ENCODE measurements around the gene SPTBN5. TPM values are rescaled to one million over a fixed set of nuclear protein-coding genes. Genes with fewer than 3 reads are reported as not detected.

Gene SPTBN5
- total RNA-seq, 2 experiments from 2014 or later = 0.17 to 0.32 TPM

- no peak for DNase-seq
- Mint-ChIP-seq H3K4me3 (no peak overlapping the region), H3K9me3 (no peaks in the 10 kb centered on the region), H3K36me3 (ENCODE audit: low read depth) (no peaks in the 10 kb centered on the region), H3K4me1 (ENCODE audit: low read depth) (peaks cover 9% of the 10 kb centered on the region), H3K27ac (no peak overlapping the region), H3K27me3 (ENCODE audit: low read depth) (no peaks in the 10 kb centered on the region)
- intact Hi-C loops (cut with micrococcal nuclease) = loop anchor here (2.0 kb wide), 2 partner anchors 149 to 343 kb away; partner anchors contain the start of gene MGA
- CTCF ChIA-PET = interaction anchor here (0.6 to 6.5 kb wide), 11 partner anchors 8 to 308 kb away, joined by 3 to 177 read pairs (median 18); partner anchors contain the start of genes MAPKBP1 and PLA2G4B
These were observed 84.2 kb downstream of the SPTBN5 start for GRCh38 chr15:41809526-41810220.

- Mint-ChIP-seq H3K9me3 (no peaks in the 10 kb centered on the region), H3K4me3 (no peak overlapping the region), H3K4me1 (ENCODE audit: low read depth) (peaks cover 14% of the 10 kb centered on the region), H3K36me3 (ENCODE audit: low read depth) (no peaks in the 10 kb centered on the region), H3K27ac (no peak overlapping the region), H3K27me3 (ENCODE audit: low read depth) (no peaks in the 10 kb centered on the region)
- CTCF ChIA-PET = interaction anchor here (0.6 to 6.5 kb wide), 5 partner anchors 30 to 308 kb away, joined by 3 to 177 read pairs (median 18); partner anchors contain the start of gene MAPKBP1
- DNase-seq = no peak
- intact Hi-C loops (cut with micrococcal nuclease) = no loop called here
These were observed 84.7 kb downstream of the SPTBN5 start for GRCh38 chr15:41809121-41809520.

GRCh38 chr15:41806291-41807181, 87.3 kb downstream of the SPTBN5 start:
- H3K36me3 Mint-ChIP-seq (ENCODE audit: low read depth) = peaks cover 2% of the 10 kb centered on the region
- CTCF ChIA-PET = interaction anchor here (0.6 to 4.3 kb wide), 6 partner anchors 9 to 971 kb away, joined by 3 to 36 read pairs (median 4); partner anchors contain the start of gene MAPKBP1
- peak; percentile 25 for DNase-seq
- no peaks in the 10 kb centered on the region for H3K27me3 Mint-ChIP-seq (ENCODE audit: low read depth)
- H3K4me1 Mint-ChIP-seq (ENCODE audit: low read depth) = peaks cover 14% of the 10 kb centered on the region
- H3K9me3 Mint-ChIP-seq = no peaks in the 10 kb centered on the region
- intact Hi-C loops (cut with micrococcal nuclease) = no loop called here
- H3K4me3 Mint-ChIP-seq = no peak overlapping the region
- no peak overlapping the region for H3K27ac Mint-ChIP-seq

GRCh38 chr15:41805711-41806110, 88.1 kb downstream of the SPTBN5 start:
- H3K36me3 Mint-ChIP-seq (ENCODE audit: low read depth) = peaks cover 2% of the 10 kb centered on the region
- H3K9me3 Mint-ChIP-seq = no peaks in the 10 kb centered on the region
- H3K27ac Mint-ChIP-seq = no peak overlapping the region
- no peak overlapping the region for H3K4me3 Mint-ChIP-seq
- H3K4me1 Mint-ChIP-seq (ENCODE audit: low read depth) = peaks cover 10% of the 10 kb centered on the region
- DNase-seq = no peak
- intact Hi-C loops (cut with micrococcal nuclease) = no loop called here
- H3K27me3 Mint-ChIP-seq (ENCODE audit: low read depth) = no peaks in the 10 kb centered on the region
- CTCF ChIA-PET = interaction anchor here (1.0 to 4.3 kb wide), 2 partner anchors 9 to 32 kb away, joined by 3 to 36 read pairs; partner anchors contain the start of gene MAPKBP1

- Mint-ChIP-seq H3K27me3 (ENCODE audit: low read depth) (no peaks in the 10 kb centered on the region), H3K27ac (peak overlapping the region; percentile 10)
- intact Hi-C loops (cut with micrococcal nuclease) = no loop called here
These were observed 88.8 kb downstream of the SPTBN5 start for GRCh38 chr15:41804916-41805666.

GRCh38 chr15:41804361-41804760, 89.5 kb downstream of the SPTBN5 start:
- H3K4me3 Mint-ChIP-seq = no peak overlapping the region
- no peak overlapping the region for H3K27ac Mint-ChIP-seq
- H3K36me3 Mint-ChIP-seq (ENCODE audit: low read depth) = peaks cover 4% of the 10 kb centered on the region
- intact Hi-C loops (cut with micrococcal nuclease) = no loop called here
- CTCF ChIA-PET = interaction anchor here (4.3 kb wide), 1 partner anchor 30 kb away, joined by 36 read pairs; the partner anchor contains the start of gene MAPKBP1
- no peaks in the 10 kb centered on the region for H3K9me3 Mint-ChIP-seq
- H3K27me3 Mint-ChIP-seq (ENCODE audit: low read depth) = no peaks in the 10 kb centered on the region
- no peak for DNase-seq
- H3K4me1 Mint-ChIP-seq (ENCODE audit: low read depth) = peaks cover 12% of the 10 kb centered on the region

More at GRCh38 chr15:41804916-41805666, 88.8 kb downstream of the SPTBN5 start:
- Mint-ChIP-seq H3K9me3 (no peaks in the 10 kb centered on the region), H3K4me3 (no peak overlapping the region), H3K36me3 (ENCODE audit: low read depth) (peaks cover 4% of the 10 kb centered on the region), H3K4me1 (ENCODE audit: low read depth) (peaks cover 10% of the 10 kb centered on the region)
- no peak for DNase-seq
- CTCF ChIA-PET = interaction anchor here (4.3 kb wide), 1 partner anchor 31 kb away, joined by 36 read pairs; the partner anchor contains the start of gene MAPKBP1

- no peak overlapping the region for H3K27ac Mint-ChIP-seq
- CTCF ChIA-PET = interaction anchor here (0.6 to 4.5 kb wide), 5 partner anchors 9 to 132 kb away, joined by 3 to 23 read pairs (median 4); partner anchors contain the start of gene MAPKBP1
- no peak for DNase-seq
- intact Hi-C loops (cut with micrococcal nuclease) = no loop called here
- no peaks in the 10 kb centered on the region for H3K9me3 Mint-ChIP-seq
- peaks cover 14% of the 10 kb centered on the region for H3K4me1 Mint-ChIP-seq (ENCODE audit: low read depth)
- peaks cover 4% of the 10 kb centered on the region for H3K36me3 Mint-ChIP-seq (ENCODE audit: low read depth)
- H3K4me3 Mint-ChIP-seq = no peak overlapping the region
- no peaks in the 10 kb centered on the region for H3K27me3 Mint-ChIP-seq (ENCODE audit: low read depth)
These were observed 91.9 kb downstream of the SPTBN5 start for GRCh38 chr15:41801850-41802455.

- intact Hi-C loops (cut with micrococcal nuclease) = no loop called here
- CTCF ChIA-PET = interaction anchor here (0.6 to 4.5 kb wide), 4 partner anchors 10 to 74 kb away, joined by 3 to 23 read pairs (median 12); partner anchors contain the start of gene MAPKBP1
- Mint-ChIP-seq H3K9me3 (no peaks in the 10 kb centered on the region), H3K27ac (no peak overlapping the region), H3K4me3 (no peak overlapping the region), H3K36me3 (ENCODE audit: low read depth) (peaks cover 4% of the 10 kb centered on the region), H3K27me3 (ENCODE audit: low read depth) (no peaks in the 10 kb centered on the region), H3K4me1 (ENCODE audit: low read depth) (peaks cover 17% of the 10 kb centered on the region)
- no peak for DNase-seq
These were observed 92.7 kb downstream of the SPTBN5 start for GRCh38 chr15:41801185-41801584.

GRCh38 chr15:41799488-41799805, 94.4 kb downstream of the SPTBN5 start:
- peaks cover 4% of the 10 kb centered on the region for H3K36me3 Mint-ChIP-seq (ENCODE audit: low read depth)
- intact Hi-C loops (cut with micrococcal nuclease) = no loop called here
- CTCF ChIA-PET = interaction anchor here (3.8 to 4.5 kb wide), 2 partner anchors 12 to 26 kb away, joined by 19 to 23 read pairs; partner anchors contain the start of gene MAPKBP1
- H3K27me3 Mint-ChIP-seq (ENCODE audit: low read depth) = no peaks in the 10 kb centered on the region
- no peak for DNase-seq
- no peaks in the 10 kb centered on the region for H3K9me3 Mint-ChIP-seq
- no peak overlapping the region for H3K27ac Mint-ChIP-seq
- peaks cover 21% of the 10 kb centered on the region for H3K4me1 Mint-ChIP-seq (ENCODE audit: low read depth)
- H3K4me3 Mint-ChIP-seq = no peak overlapping the region

GRCh38 chr15:41798607-41799487, 95.0 kb downstream of the SPTBN5 start:
- Mint-ChIP-seq H3K27me3 (ENCODE audit: low read depth) (no peaks in the 10 kb centered on the region), H3K27ac (no peak overlapping the region), H3K36me3 (ENCODE audit: low read depth) (peaks cover 4% of the 10 kb centered on the region), H3K4me3 (no peak overlapping the region), H3K9me3 (no peaks in the 10 kb centered on the region), H3K4me1 (ENCODE audit: low read depth) (peaks cover 16% of the 10 kb centered on the region)
- DNase-seq = no peak
- intact Hi-C loops (cut with micrococcal nuclease) = no loop called here
- CTCF ChIA-PET = interaction anchor here (0.6 to 4.5 kb wide), 3 partner anchors 12 to 59 kb away, joined by 3 to 23 read pairs (median 19); partner anchors contain the start of gene MAPKBP1
